Measurements from ENCODE around the gene MLKL. TPM values are rescaled to one million over a fixed set of nuclear protein-coding genes. Genes with fewer than 3 reads are reported as not detected.

The MLKL gene
- total RNA-seq, 1 experiment from 2014 or later: 9.7 TPM

DNA sequence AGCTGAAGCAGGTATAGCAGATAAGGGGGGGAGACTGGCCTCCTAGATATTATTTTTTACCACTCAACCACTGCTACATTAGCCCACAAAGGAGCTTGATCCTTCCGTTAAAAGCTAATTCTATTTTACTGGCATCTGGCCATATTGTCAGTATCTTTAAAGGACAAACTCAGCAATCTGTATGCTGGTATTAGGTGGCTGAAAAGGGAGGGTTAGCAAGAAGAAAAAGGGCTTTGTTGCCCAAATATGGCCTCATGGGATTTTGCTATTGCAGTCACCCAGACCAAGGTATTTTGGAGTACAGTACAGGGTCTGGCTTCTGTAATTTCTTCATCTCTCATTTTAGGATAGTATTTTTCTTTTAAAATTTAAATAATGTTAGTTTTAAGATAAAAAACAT is 48.4 kb downstream of the MLKL start:
- Mint-ChIP-seq H3K9me3 (ENCODE audit: unreplicated experiment) (no peaks in the 10 kb centered on the region), H3K27me3 (ENCODE audit: insufficient read depth, unreplicated experiment) (no peaks in the 10 kb centered on the region), H3K27ac (ENCODE audit: unreplicated experiment) (peak overlapping the region; percentile 10), H3K4me3 (ENCODE audit: unreplicated experiment) (no peak overlapping the region), H3K36me3 (ENCODE audit: insufficient read depth, unreplicated experiment) (peaks cover 95% of the 10 kb centered on the region), H3K4me1 (ENCODE audit: low read depth, unreplicated experiment) (peaks cover 7% of the 10 kb centered on the region)
- CTCF ChIA-PET: interaction anchor here (0.5 to 0.7 kb wide), 2 partner anchors 9 to 211 kb away, joined by 3 to 5 read pairs; no protein-coding TSS in a partner anchor
- Histone ChIP-seq H3K4me1 (no peaks in the 10 kb centered on the region), H3K36me3 (ENCODE audit: control insufficient read depth, insufficient read depth, low read length) (peaks cover 11% of the 10 kb centered on the region), H3K4me3 (ENCODE audit: low read depth, low read length) (no peak overlapping the region), H3K9me3 (no peaks in the 10 kb centered on the region), H3K27me3 (replicated peaks; ENCODE audit: control insufficient read depth, insufficient read depth, low read length) (no peaks in the 10 kb centered on the region)
- TF ChIP-seq CTCF (IDR thresholded peaks at IDR 0.05; ENCODE audit: insufficient read depth in 1 of 2, low read depth in 1 of 2, low read length in 1 of 2, severe bottlenecking in 1 of 2, unreplicated experiment in 1 of 2): no peak
- no TSS peak for BruUV-seq (replicated peaks)
- intact Hi-C loops (cut with micrococcal nuclease; ENCODE audit: unreplicated experiment): no loop called here
- POLR2A ChIA-PET: no interaction called here
- DNase-seq: no peak

DNA sequence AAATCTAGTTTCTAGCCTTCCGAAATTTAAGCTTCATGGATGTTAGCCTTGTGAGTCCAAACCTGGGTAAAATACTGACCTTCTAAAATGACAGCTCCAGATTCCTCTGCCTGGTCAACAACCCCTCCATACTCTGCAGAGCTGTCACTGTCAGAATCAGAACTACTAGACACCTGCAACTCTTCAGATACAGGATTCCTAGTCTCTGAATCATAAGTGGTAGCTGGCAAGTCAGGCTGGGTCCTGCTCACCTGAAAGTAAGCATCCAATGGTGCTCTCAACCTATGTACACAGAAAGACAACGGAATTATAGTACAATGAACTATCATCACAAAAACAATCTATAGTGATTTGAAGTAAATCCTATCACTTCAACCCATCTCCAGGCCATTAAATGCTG is 48.8 kb downstream of the MLKL start:
- Histone ChIP-seq H3K4me3 (ENCODE audit: low read depth, low read length) (no peak overlapping the region), H3K27me3 (replicated peaks; ENCODE audit: control insufficient read depth, insufficient read depth, low read length) (no peaks in the 10 kb centered on the region), H3K36me3 (ENCODE audit: control insufficient read depth, insufficient read depth, low read length) (peaks cover 8% of the 10 kb centered on the region), H3K4me1 (no peaks in the 10 kb centered on the region), H3K9me3 (no peaks in the 10 kb centered on the region)
- Mint-ChIP-seq H3K4me1 (ENCODE audit: low read depth, unreplicated experiment) (peaks cover 7% of the 10 kb centered on the region), H3K9me3 (ENCODE audit: unreplicated experiment) (no peaks in the 10 kb centered on the region), H3K4me3 (ENCODE audit: unreplicated experiment) (no peak overlapping the region), H3K27me3 (ENCODE audit: insufficient read depth, unreplicated experiment) (no peaks in the 10 kb centered on the region), H3K27ac (ENCODE audit: unreplicated experiment) (peak overlapping the region; percentile 10), H3K36me3 (ENCODE audit: insufficient read depth, unreplicated experiment) (peaks cover 95% of the 10 kb centered on the region)
- no TSS peak for BruUV-seq (replicated peaks)
- ChIA-PET POLR2A (interaction anchor here (0.5 kb wide), 1 partner anchor 13 kb away, joined by 4 read pairs; no protein-coding TSS in a partner anchor), CTCF (interaction anchor here (0.5 to 1.2 kb wide), 3 partner anchors 9 to 211 kb away, joined by 3 to 5 read pairs (median 3); no protein-coding TSS in a partner anchor)
- TF ChIP-seq CTCF (IDR thresholded peaks at IDR 0.05; ENCODE audit: insufficient read depth in 1 of 2, low read depth in 1 of 2, low read length in 1 of 2, severe bottlenecking in 1 of 2, unreplicated experiment in 1 of 2): no peak
- no peak for DNase-seq
- intact Hi-C loops (cut with micrococcal nuclease; ENCODE audit: unreplicated experiment): no loop called here

DNA sequence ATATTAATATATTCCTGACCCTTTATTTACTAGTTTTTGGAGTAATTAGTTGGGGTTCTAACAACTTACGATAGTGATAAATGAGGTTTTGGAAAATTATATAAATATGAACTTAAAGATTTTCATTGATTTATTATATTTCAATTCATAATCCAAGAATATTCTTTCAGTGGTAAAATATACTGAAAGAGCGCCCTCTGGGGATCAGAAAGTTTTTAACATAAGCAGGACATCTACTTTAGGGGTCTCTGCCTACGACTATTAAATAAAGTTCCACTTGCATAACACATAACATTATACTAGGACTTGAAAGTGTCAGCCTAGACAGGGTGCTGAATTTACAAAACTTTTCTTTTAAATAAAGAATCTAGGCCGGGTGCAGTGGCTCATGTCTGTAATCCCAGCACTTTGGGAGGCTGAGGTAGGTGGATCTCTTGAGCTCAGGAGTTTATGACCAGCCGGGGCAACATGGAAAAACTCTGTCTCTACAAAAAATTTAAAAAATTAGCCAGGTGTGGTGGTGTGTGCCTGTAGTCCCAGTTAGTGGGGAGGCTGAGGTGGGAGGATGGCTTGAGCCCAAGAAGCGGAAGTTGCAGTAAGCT is 49.6 kb downstream of the MLKL start:
- ChIA-PET POLR2A (interaction anchor here (0.5 kb wide), 1 partner anchor 12 kb away, joined by 4 read pairs; no protein-coding TSS in a partner anchor), CTCF (interaction anchor here (1.2 kb wide), 1 partner anchor 17 kb away, joined by 3 read pairs; no protein-coding TSS in a partner anchor)
- intact Hi-C loops (cut with micrococcal nuclease; ENCODE audit: unreplicated experiment): no loop called here
- H3K4me3 ChIP-seq (ENCODE audit: low read depth, low read length): no peak overlapping the region
- no peaks in the 10 kb centered on the region for H3K4me1 ChIP-seq
- Mint-ChIP-seq H3K27me3 (ENCODE audit: insufficient read depth, unreplicated experiment) (no peaks in the 10 kb centered on the region), H3K4me3 (ENCODE audit: unreplicated experiment) (no peak overlapping the region), H3K27ac (ENCODE audit: unreplicated experiment) (no peak overlapping the region), H3K9me3 (ENCODE audit: unreplicated experiment) (no peaks in the 10 kb centered on the region), H3K36me3 (ENCODE audit: insufficient read depth, unreplicated experiment) (peaks cover 95% of the 10 kb centered on the region), H3K4me1 (ENCODE audit: low read depth, unreplicated experiment) (peaks cover 7% of the 10 kb centered on the region)
- BruUV-seq (replicated peaks): no TSS peak
- no peaks in the 10 kb centered on the region for H3K9me3 ChIP-seq
- TF ChIP-seq CTCF (IDR thresholded peaks at IDR 0.05; ENCODE audit: insufficient read depth in 1 of 2, low read depth in 1 of 2, low read length in 1 of 2, severe bottlenecking in 1 of 2, unreplicated experiment in 1 of 2): peak; percentile 61 to 78
- DNase-seq: peak in 1 of 2 experiments; percentile 35
- peaks cover 6% of the 10 kb centered on the region for H3K36me3 ChIP-seq (ENCODE audit: control insufficient read depth, insufficient read depth, low read length)
- no peaks in the 10 kb centered on the region for H3K27me3 ChIP-seq (replicated peaks; ENCODE audit: control insufficient read depth, insufficient read depth, low read length)

All from Caco-2 (cell line).